Endothelial cell of umbilical vein (primary cell): Measurements from ENCODE around the gene FSTL4. TPM values are rescaled to one million over a fixed set of nuclear protein-coding genes. Genes with fewer than 3 reads are reported as not detected.

Experiments
- BruUV-seq: library from RNA; stranded (reverse); fragments of 400-500 nt; replicated peaks from 2 replicates; lab custom pipeline; 2021; lab: Mats Ljungman, UMichigan
- CTCF ChIA-PET: fragments of 300-600, 350-600 bp; sonication (Branson Sonifier 250); formaldehyde crosslinking; loops from one replicate; lab custom pipeline; 2021; ENCODE audit warnings: antibody characterized with exemption, inconsistent platforms; lab: Charles Lee
- POLR2A ChIA-PET: fragments of 300-600, 350-600 bp; sonication (Branson Sonifier 250); formaldehyde crosslinking; loops from one replicate; lab custom pipeline; 2021; ENCODE audit warnings: antibody characterized with exemption, inconsistent platforms; lab: Charles Lee
- DNase-seq: peaks from one replicate; pipeline ENCODE4 v3.0.0-alpha.2; 2011; ENCODE audit warnings: low read depth, low spot score
- FAIRE-seq: peaks from 2 replicates; lab custom pipeline; 2011; peaks lifted over from hg19 to GRCh38; lab: Jason Lieb, UNC
- H2AFZ ChIP-seq: 2 replicates; pipeline ENCODE4 v1.6.0; 2012; ENCODE audit warnings: low read depth, low read length, control low read depth, inconsistent platforms
- H3K27ac ChIP-seq: 2 replicates; pipeline ENCODE4 v1.5.1; 2011; ENCODE audit warnings: low read depth, mild to moderate bottlenecking, control low read depth, low read length, moderate library complexity; ENCODE audit not compliant: insufficient read depth
- H3K27me3 ChIP-seq, 2 experiments: 2 replicates each; pipeline versions ENCODE4 v1.6.0 to v1.6.1; 2011; ENCODE audit warnings: low read length in 2 of 2, mixed read lengths in 1 of 2; ENCODE audit not compliant: control insufficient read depth in 2 of 2, insufficient read depth in 2 of 2
- H3K36me3 ChIP-seq, 2 experiments: 2 replicates in 1 of 2; 3 replicates in 1 of 2; pipeline ENCODE4 v1.5.1; 2011; ENCODE audit warnings: low read length in 2 of 2, mild to moderate bottlenecking in 1 of 2, moderate library complexity in 1 of 2; ENCODE audit not compliant: control insufficient read depth in 2 of 2, insufficient read depth in 2 of 2; ENCODE audit errors: extremely low read depth in 1 of 2
- H3K4me1 ChIP-seq: 3 replicates; pipeline ENCODE4 v1.5.1; 2011; ENCODE audit warnings: mild to moderate bottlenecking, low read length; ENCODE audit not compliant: control insufficient read depth, insufficient read depth; ENCODE audit errors: extremely low read depth
- H3K4me2 ChIP-seq: 2 replicates; pipeline ENCODE4 v1.6.1; 2011; ENCODE audit warnings: low read length, control low read depth, mixed read lengths; ENCODE audit not compliant: insufficient read depth
- H3K4me3 ChIP-seq, 3 experiments: fragments of 200-600 bp in 1 of 3; sonication (generic), shearing (Covaris generic) in 1 of 3; replicated peaks in 1 of 3; 2 replicates each; pipeline ENCODE4 v1.5.1; 2011 to 2016; ENCODE audit warnings: control low read depth in 3 of 3, low read length in 3 of 3, mild to moderate bottlenecking in 2 of 3, inconsistent platforms in 1 of 3, low read depth in 1 of 3, moderate library complexity in 1 of 3; ENCODE audit not compliant: insufficient read depth in 1 of 3
- H3K79me2 ChIP-seq: 2 replicates; pipeline ENCODE4 v1.6.0; 2012; ENCODE audit warnings: low read length, inconsistent platforms; ENCODE audit not compliant: control insufficient read depth, insufficient read depth
- H3K9ac ChIP-seq: replicated peaks from 2 replicates; pipeline ENCODE3; 2011; ENCODE audit warnings: low read length, control low read depth; ENCODE audit not compliant: insufficient read depth; ENCODE audit errors: extremely low read depth
- H3K9me1 ChIP-seq: replicated peaks from 3 replicates; pipeline ENCODE4 v1.6.0; 2011; ENCODE audit warnings: mild to moderate bottlenecking, low read length; ENCODE audit not compliant: control insufficient read depth, insufficient read depth; ENCODE audit errors: extremely low read depth
- H3K9me3 ChIP-seq: replicated peaks from 2 replicates; pipeline ENCODE4 v1.5.1; 2012; ENCODE audit warnings: low read length, inconsistent platforms; ENCODE audit not compliant: control insufficient read depth, insufficient read depth
- H4K20me1 ChIP-seq: replicated peaks from 2 replicates; pipeline ENCODE3; 2011; ENCODE audit warnings: mild to moderate bottlenecking, low read length; ENCODE audit not compliant: control insufficient read depth, insufficient read depth; ENCODE audit errors: extremely low read depth
- CTCF ChIP-seq, 2 donors: IDR thresholded peaks; 1 replicate in 1 of 2; 2 replicates in 1 of 2; pipeline ENCODE4 v1.5.1; 2011; ENCODE audit warnings: low read length in 2 of 2, mild to moderate bottlenecking in 2 of 2, moderate library complexity in 2 of 2, control low read depth in 1 of 2, inconsistent platforms in 1 of 2, low read depth in 1 of 2; ENCODE audit not compliant: insufficient read depth in 1 of 2; ENCODE audit errors: extremely low read depth in 1 of 2
- POLR2A ChIP-seq: IDR thresholded peaks from 2 replicates; pipeline ENCODE4 v1.6.1; 2012; ENCODE audit warnings: low read depth, mild to moderate bottlenecking, control low read depth, low read length
- dilution Hi-C: fragments of 300-500 bp; cut with MboI; formaldehyde crosslinking; loops from one replicate; pipeline ENCODE4 v1.15.0; 2019; ENCODE audit warnings: low sequenced_read_pairs; ENCODE audit not compliant: extremely low pct_ligation_motif_present
- intact Hi-C: fragments of 100-400 bp; cut with micrococcal nuclease; formaldehyde crosslinking; loops from one replicate; pipeline ENCODE4 v1.10.0; 2022
- polyA plus RNA-seq, 4 experiments: library from polyadenylated mRNA; depleted of rRNA in 3 of 4; stranded (reverse) in 3 of 4; unstranded in 1 of 4; fragments of >200 nt; gene quantifications; 2 replicates each; pipeline versions ENCODE4 v1.2.1 to v1.2.3, GENCODE V29; 2011 to 2012; ENCODE audit warnings: missing spikeins in 1 of 4
- total RNA-seq: library from RNA; stranded (reverse); gene quantifications from 2 replicates; pipeline ENCODE4 v1.2.3, GENCODE V29; 2021

FSTL4 gene
- total and polyA plus RNA-seq, 2 donors (not counting 3 experiments of a cell fraction or from before 2014, with no cell fraction given), result 0.18 TPM; not detected in 1

GRCh38 chr5:133261993-133262392 lies 350.3 kb downstream of the FSTL4 start:
- TF ChIP-seq CTCF (IDR thresholded peaks at IDR 0.05; ENCODE audit: extremely low read depth in 1 of 2, insufficient read depth in 1 of 2, low read depth in 1 of 2, low read length in 2 of 2), result no peak
- no peaks in the 10 kb centered on the region for H3K9me1 ChIP-seq
- H3K27ac ChIP-seq, result no peak overlapping the region
- H3K4me1 ChIP-seq, result no peaks in the 10 kb centered on the region
- no peak overlapping the region for H3K4me3 ChIP-seq
- dilution Hi-C loops, result no loop called here
- H3K79me2 ChIP-seq, result no peaks in the 10 kb centered on the region
- H4K20me1 ChIP-seq, result no peaks in the 10 kb centered on the region
- no peak overlapping the region for H2AFZ ChIP-seq
- no peak overlapping the region for H3K9ac ChIP-seq
- ChIA-PET POLR2A (no interaction called here), CTCF (interaction anchor here (1.6 to 3.2 kb wide), 3 partner anchors 14 to 151 kb away, joined by 5 to 17 read pairs (median 14); no protein-coding TSS in a partner anchor)
- no peak for FAIRE-seq
- no peak for DNase-seq
- no peak overlapping the region for H3K4me2 ChIP-seq
- H3K27me3 ChIP-seq, result peaks cover 2 to 6% of the 10 kb centered on the region in 2 experiments
- intact Hi-C loops, result no loop called here
- no peaks in the 10 kb centered on the region for H3K36me3 ChIP-seq
- no peaks in the 10 kb centered on the region for H3K9me3 ChIP-seq
- BruUV-seq, result no TSS peak

DNA sequence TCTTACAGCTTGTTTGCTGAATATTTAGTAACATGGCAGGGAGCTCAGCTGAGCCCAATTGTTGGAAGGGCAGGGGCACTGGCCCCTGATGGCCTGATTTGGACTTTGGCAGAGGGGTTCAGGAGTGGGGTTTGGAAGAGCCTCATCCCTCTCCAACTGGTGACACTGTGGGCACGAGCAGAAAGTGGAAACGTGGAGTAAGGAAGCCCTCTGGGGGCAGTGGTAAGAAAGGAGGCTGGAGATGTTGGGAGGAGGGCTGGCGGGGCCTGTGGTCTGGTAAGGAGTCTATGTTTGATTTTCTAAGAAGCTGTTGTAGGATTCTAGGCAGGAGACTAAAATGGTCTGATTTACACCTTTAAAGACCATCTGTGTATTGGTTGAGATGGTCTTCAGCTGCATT lies 351.6 kb downstream of the FSTL4 start:
- no peak for DNase-seq
- dilution Hi-C loops, result no loop called here
- H3K4me1 ChIP-seq, result no peaks in the 10 kb centered on the region
- H2AFZ ChIP-seq, result no peak overlapping the region
- H3K4me3 ChIP-seq, result no peak overlapping the region
- H3K9ac ChIP-seq, result no peak overlapping the region
- POLR2A ChIA-PET, result no interaction called here
- H3K9me1 ChIP-seq, result no peaks in the 10 kb centered on the region
- no peak overlapping the region for H3K27ac ChIP-seq
- no TSS peak for BruUV-seq
- intact Hi-C loops, result no loop called here
- H3K4me2 ChIP-seq, result no peak overlapping the region
- FAIRE-seq, result no peak
- CTCF ChIA-PET, result interaction anchor here (1.6 to 3.2 kb wide), 3 partner anchors 13 to 149 kb away, joined by 5 to 17 read pairs (median 14); no protein-coding TSS in a partner anchor
- H4K20me1 ChIP-seq, result no peaks in the 10 kb centered on the region
- H3K27me3 ChIP-seq, result peaks cover 2 to 11% of the 10 kb centered on the region in 2 experiments
- TF ChIP-seq CTCF (IDR thresholded peaks at IDR 0.05; ENCODE audit: extremely low read depth in 1 of 2, insufficient read depth in 1 of 2, low read depth in 1 of 2, low read length in 2 of 2), result peak in 1 of 2 donors; percentile 8
- no peak for TF ChIP-seq POLR2A
- no peaks in the 10 kb centered on the region for H3K79me2 ChIP-seq
- H3K36me3 ChIP-seq, result no peaks in the 10 kb centered on the region
- no peaks in the 10 kb centered on the region for H3K9me3 ChIP-seq
